KMS-11 (cell line): Measurements from ENCODE around the gene CLN6.

Experiments used
- H2AFZ ChIP-seq: fragments of 200-600 bp; sonication (generic); 2 replicates; pipeline ENCODE4 v1.6.1; 2016; ENCODE audit warnings: antibody characterized with exemption, mixed run types, low read depth
- H3K27ac ChIP-seq: fragments of 200-600 bp; sonication (generic); 2 replicates; pipeline ENCODE4 v1.6.1; 2016; ENCODE audit warnings: mild to moderate bottlenecking, mixed run types
- H3K27me3 ChIP-seq: fragments of 200-600 bp; sonication (generic); 2 replicates; pipeline ENCODE4 v1.6.1; 2017; ENCODE audit warnings: mild to moderate bottlenecking, low read depth, mixed run types, moderate library complexity; ENCODE audit not compliant: insufficient read depth
- H3K36me3 ChIP-seq: fragments of 200-600 bp; sonication (generic); 2 replicates; pipeline ENCODE4 v1.6.1; 2017; ENCODE audit warnings: mild to moderate bottlenecking, mixed run types; ENCODE audit not compliant: insufficient read depth
- H3K4me1 ChIP-seq: fragments of 200-600 bp; sonication (generic); 2 replicates; pipeline ENCODE4 v1.6.1; 2016; ENCODE audit warnings: mild to moderate bottlenecking, low read depth, mixed run types; ENCODE audit not compliant: poor library complexity, severe bottlenecking
- H3K4me2 ChIP-seq: fragments of 200-600 bp; sonication (generic); 2 replicates; pipeline ENCODE4 v1.7.0; 2016; ENCODE audit warnings: mild to moderate bottlenecking, mixed run types
- H3K4me3 ChIP-seq: fragments of 200-600 bp; sonication (generic); IDR thresholded peaks from 2 replicates; pipeline ENCODE4 v1.6.1; 2017; ENCODE audit warnings: low read depth, low read length, mixed read lengths; ENCODE audit not compliant: insufficient read depth
- H3K79me2 ChIP-seq: fragments of 200-600 bp; sonication (generic); 2 replicates; pipeline ENCODE4 v1.6.1; 2016; ENCODE audit warnings: low read depth, mixed run types; ENCODE audit not compliant: insufficient read depth
- H3K9ac ChIP-seq: fragments of 200-600 bp; sonication (generic); 2 replicates; pipeline ENCODE4 v1.6.1; 2016; ENCODE audit warnings: mild to moderate bottlenecking, mixed run types
- H4K20me1 ChIP-seq: fragments of 200-600 bp; sonication (generic); 2 replicates; pipeline ENCODE4 v1.6.1; 2016; ENCODE audit warnings: mild to moderate bottlenecking, mixed run types; ENCODE audit not compliant: insufficient read depth
- TF ChIP-seq, protein P1 (sequence below): fragments of 200-600 bp; sonication (generic); conservative IDR thresholded peaks from 2 replicates; pipeline ENCODE4 v1.6.1; 2017; ENCODE audit warnings: low read depth, mild to moderate bottlenecking, antibody characterized with exemption, low read length, moderate library complexity, mixed read lengths

CLN6 gene

DNA sequence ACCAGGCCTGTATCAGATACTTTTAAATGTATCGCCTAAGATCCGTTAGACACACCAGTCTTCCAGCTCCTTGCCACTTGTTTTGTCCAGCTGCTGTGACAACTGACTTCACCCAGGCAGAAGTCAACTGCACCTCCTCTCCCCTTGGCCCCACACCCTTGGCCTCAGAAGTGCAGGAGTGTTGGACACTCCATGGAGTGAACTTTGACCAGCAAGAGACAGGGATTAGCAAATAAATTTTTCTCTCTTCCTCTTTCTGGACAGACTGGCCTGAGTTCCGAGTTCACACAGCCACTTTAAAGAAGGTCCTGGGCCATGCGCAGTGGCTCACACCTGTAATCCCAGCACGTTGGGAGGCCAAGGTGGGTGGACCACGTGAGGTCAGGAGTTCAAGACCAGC, 2.9 kb upstream of the CLN6 start:
- Histone ChIP-seq H3K9ac (no peak overlapping the region), H3K4me1 (peaks cover 27% of the 10 kb centered on the region), H3K4me2 (no peak overlapping the region), H2AFZ (no peak overlapping the region), H3K36me3 (no peaks in the 10 kb centered on the region), H3K27ac (no peak overlapping the region), H3K27me3 (no peaks in the 10 kb centered on the region), H3K4me3 (no peak overlapping the region), H4K20me1 (no peaks in the 10 kb centered on the region), H3K79me2 (peaks cover 18% of the 10 kb centered on the region)
- TF ChIP-seq, protein P1, sequence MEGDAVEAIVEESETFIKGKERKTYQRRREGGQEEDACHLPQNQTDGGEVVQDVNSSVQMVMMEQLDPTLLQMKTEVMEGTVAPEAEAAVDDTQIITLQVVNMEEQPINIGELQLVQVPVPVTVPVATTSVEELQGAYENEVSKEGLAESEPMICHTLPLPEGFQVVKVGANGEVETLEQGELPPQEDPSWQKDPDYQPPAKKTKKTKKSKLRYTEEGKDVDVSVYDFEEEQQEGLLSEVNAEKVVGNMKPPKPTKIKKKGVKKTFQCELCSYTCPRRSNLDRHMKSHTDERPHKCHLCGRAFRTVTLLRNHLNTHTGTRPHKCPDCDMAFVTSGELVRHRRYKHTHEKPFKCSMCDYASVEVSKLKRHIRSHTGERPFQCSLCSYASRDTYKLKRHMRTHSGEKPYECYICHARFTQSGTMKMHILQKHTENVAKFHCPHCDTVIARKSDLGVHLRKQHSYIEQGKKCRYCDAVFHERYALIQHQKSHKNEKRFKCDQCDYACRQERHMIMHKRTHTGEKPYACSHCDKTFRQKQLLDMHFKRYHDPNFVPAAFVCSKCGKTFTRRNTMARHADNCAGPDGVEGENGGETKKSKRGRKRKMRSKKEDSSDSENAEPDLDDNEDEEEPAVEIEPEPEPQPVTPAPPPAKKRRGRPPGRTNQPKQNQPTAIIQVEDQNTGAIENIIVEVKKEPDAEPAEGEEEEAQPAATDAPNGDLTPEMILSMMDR, result no peak

DNA sequence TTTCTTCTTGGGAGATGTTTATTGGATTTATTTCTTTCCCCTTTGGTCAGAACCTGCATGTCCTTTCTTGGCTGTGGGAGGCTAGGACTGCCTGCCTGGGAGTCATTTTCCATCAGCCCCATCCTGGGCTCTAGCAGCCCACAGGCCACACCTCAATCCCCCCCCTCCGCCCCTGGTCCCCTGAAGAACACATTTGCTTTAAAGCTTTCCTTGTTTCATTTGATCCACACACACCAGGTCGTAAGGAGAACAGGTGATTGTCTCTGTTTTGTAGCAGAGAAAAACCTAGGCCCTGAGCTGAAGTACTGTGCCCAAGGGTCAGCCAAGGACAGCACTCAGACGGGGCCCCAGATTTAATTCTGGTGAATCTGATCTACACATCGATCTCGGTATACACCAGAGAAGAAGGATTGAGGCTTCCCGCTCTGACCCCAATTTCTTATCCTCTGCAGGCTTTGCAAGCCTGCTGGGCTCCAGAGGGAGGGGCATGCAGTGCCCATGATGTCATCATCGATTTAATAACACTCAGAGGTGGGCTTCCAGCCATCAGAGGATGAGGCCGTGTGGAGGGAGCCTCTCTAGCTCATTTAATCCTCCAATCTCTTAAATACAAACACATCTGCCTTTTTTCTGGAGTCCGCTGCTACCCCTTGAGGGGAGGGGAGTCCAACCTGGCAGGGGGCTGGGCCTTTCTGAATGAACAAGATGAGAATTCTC, 1.7 kb upstream of the CLN6 start:
- Histone ChIP-seq H4K20me1 (no peaks in the 10 kb centered on the region), H3K9ac (no peak overlapping the region; the same call in 1 of the 2 replicates), H3K4me2 (no peak overlapping the region), H3K4me3 (no peak overlapping the region), H2AFZ (no peak overlapping the region; the same call in 1 of the 2 replicates), H3K27me3 (no peaks in the 10 kb centered on the region), H3K36me3 (no peaks in the 10 kb centered on the region), H3K79me2 (peaks cover 30% of the 10 kb centered on the region), H3K27ac (no peak overlapping the region), H3K4me1 (peaks cover 37% of the 10 kb centered on the region)
- TF ChIP-seq, protein P1, result no peak

DNA sequence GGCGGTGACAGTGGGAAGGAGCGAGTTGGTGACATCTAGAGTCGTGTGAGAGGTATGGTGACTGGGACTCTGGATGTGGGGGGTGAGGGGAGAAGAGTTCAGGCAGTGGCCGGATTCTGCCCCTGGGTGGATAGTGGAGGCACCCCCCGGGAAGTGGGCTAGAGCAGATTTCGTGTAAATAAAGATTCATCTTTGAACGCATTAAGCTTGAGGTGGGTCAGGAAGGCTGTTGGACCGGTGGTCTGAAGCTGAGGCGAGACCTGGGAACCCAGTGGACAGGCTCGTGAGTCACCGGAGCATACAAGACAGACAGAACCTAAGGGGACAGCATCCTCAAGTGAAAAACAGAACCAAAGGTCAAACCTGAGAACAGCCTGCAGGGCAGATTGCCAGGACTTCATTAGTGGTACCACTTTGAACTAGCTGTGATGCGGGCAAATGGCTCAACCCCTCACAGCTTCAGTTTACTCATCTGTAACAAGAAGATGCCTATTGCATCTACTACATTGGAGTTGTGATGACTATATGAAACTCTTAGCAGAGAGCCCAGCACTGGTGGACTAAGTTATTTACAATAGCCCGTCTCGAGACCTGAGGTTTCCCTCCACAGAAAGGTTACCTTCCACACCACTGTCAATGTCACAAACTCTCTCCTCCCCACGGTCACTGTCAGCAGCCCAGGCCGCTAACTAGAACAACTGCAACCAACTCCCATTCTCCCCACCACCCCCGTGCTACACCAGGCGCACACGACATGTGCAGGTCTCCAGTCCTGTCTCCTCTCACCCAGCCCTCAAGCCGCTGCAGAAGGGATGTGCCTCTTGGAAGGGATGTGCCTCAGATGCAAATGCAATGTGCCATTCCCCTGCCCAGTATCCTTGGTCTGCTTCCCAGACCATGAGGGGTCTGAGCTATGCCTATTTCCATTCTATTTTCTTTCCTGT, 901 bp upstream of the CLN6 start:
- H4K20me1 ChIP-seq, result no peaks in the 10 kb centered on the region
- peak overlapping the region; percentile 95 for H3K9ac ChIP-seq
- H3K27me3 ChIP-seq, result no peaks in the 10 kb centered on the region
- H3K4me2 ChIP-seq, result peak overlapping the region; percentile 70
- H3K4me1 ChIP-seq, result peaks cover 46% of the 10 kb centered on the region
- H3K36me3 ChIP-seq, result no peaks in the 10 kb centered on the region
- H3K79me2 ChIP-seq, result peaks cover 38% of the 10 kb centered on the region
- no peak overlapping the region for H3K4me3 ChIP-seq
- TF ChIP-seq, protein P1, result no peak
- peak overlapping the region; percentile 73 for H2AFZ ChIP-seq
- peak overlapping the region; percentile 83 for H3K27ac ChIP-seq

DNA sequence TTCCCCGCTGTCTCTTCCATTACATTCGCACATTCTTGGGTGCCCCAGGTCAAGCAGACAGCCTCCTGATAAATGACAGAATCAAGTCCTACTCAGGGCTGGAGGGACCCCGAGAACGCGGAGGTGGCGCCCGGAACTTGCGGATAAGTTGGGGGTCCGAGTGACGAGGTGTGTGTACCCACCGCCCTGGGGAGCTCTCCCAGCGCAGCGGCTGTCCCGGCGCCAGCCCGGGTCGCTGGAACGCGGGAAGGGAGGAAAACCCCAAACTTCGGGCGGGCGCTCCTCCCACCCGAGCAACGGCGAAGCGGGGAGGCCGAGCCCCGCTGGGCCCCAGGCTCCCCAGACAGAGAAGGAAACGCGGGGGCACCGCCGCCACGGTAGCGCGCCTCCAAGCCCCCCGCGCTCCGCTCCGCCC, 550 bp downstream of the CLN6 start:
- TF ChIP-seq, protein P1, result no peak
- Histone ChIP-seq H3K4me2 (peak overlapping the region; percentile 88; the same call in 1 of the 2 replicates), H3K79me2 (peaks cover 52% of the 10 kb centered on the region), H4K20me1 (no peaks in the 10 kb centered on the region), H3K27ac (peak overlapping the region; percentile 83), H2AFZ (peak overlapping the region; percentile 73), H3K27me3 (no peaks in the 10 kb centered on the region), H3K4me1 (peaks cover 51% of the 10 kb centered on the region), H3K36me3 (no peaks in the 10 kb centered on the region), H3K4me3 (no peak overlapping the region), H3K9ac (peak overlapping the region; percentile 95)
